ENCODE data around the gene CALN1.
A peak's percentile ranks its signal among the peaks of the same experiment; 100 is the strongest.

CALN1 gene

GRCh38 chr7:71777278-71777677 is 634.9 kb downstream of the CALN1 start:
- Histone ChIP-seq H3K4me3 (ENCODE audit: low read length) (no peak overlapping the region), H3K36me3 (ENCODE audit: insufficient read depth, low read length) (no peaks in the 10 kb centered on the region), H3K4me1 (ENCODE audit: insufficient read depth, low read length) (peaks cover 17% of the 10 kb centered on the region), H2AFZ (ENCODE audit: low read depth, low read length) (no peak overlapping the region), H3K9me3 (ENCODE audit: low read length) (no peaks in the 10 kb centered on the region), H3K27me3 (ENCODE audit: insufficient read depth, low read length) (no peaks in the 10 kb centered on the region)

DNA sequence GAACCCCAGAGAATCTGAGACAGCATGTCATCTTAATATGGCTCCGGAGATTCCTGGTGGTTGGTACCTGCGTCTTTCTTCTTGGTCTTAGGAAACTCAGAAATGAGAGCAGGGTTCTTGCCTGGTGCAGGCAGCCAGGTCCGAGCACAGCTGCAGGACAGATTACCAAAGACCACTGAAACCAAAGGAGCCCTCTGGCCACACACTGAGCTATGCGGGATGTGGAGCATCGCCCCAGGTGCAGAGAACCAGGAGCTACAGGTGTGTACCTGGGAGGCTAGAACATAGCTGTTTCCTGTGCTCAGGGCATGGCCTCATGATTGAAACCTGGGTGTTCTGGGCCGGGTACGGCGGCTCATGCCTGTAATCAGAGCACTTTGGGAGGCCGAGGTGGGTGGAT is 635.4 kb downstream of the CALN1 start:
- Histone ChIP-seq H3K4me3 (ENCODE audit: low read length) (no peak overlapping the region), H3K27me3 (ENCODE audit: insufficient read depth, low read length) (no peaks in the 10 kb centered on the region), H3K36me3 (ENCODE audit: insufficient read depth, low read length) (no peaks in the 10 kb centered on the region), H3K4me1 (ENCODE audit: insufficient read depth, low read length) (peaks cover 17% of the 10 kb centered on the region), H2AFZ (ENCODE audit: low read depth, low read length) (no peak overlapping the region), H3K9me3 (ENCODE audit: low read length) (no peaks in the 10 kb centered on the region)

DNA sequence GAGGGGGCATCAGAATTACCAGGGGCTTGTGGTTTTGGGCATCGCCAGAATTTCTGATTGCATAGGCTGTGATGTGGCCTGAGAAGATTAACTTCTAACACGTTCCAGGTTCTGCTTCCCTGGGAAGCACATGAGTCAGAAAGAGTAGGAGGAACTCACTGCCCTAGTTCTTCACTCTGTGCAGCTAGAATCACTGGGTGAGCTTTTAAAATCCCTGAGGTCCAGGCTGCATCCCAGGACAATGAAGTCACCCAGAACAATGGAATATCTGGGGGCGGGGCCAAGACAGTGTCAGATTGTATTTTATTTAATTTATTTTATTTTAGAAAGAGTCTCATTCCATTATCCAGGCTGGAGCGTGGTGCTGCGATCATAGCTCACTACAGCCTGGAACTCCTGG is 636.5 kb downstream of the CALN1 start:
- H2AFZ ChIP-seq (ENCODE audit: low read depth, low read length) = no peak overlapping the region
- no peak overlapping the region for H3K4me3 ChIP-seq (ENCODE audit: low read length)
- no peaks in the 10 kb centered on the region for H3K9me3 ChIP-seq (ENCODE audit: low read length)
- no peaks in the 10 kb centered on the region for H3K36me3 ChIP-seq (ENCODE audit: insufficient read depth, low read length)
- peaks cover 8% of the 10 kb centered on the region for H3K4me1 ChIP-seq (ENCODE audit: insufficient read depth, low read length)
- H3K27me3 ChIP-seq (ENCODE audit: insufficient read depth, low read length) = no peaks in the 10 kb centered on the region

DNA sequence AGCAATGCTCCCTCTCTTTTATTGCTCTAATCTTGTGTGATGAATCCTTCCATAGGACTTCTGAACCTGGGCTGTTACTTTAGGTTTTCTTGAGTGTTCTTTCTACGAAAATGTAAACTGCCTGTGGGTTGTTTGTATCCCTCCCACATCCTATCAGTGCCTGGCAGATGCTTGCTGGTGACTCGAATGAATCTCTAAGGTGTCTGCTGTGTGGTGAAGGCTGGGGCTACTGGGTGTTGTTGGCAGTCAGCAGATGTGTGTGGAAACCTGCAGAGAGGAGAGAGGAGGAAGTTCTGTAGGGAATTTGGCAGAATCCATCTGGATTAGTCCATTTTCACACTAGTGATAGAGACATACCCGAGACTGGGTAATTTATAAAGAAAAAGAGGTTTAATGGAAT is 639.4 kb downstream of the CALN1 start:
- no peak overlapping the region for H3K4me3 ChIP-seq (ENCODE audit: low read length)
- no peak overlapping the region for H2AFZ ChIP-seq (ENCODE audit: low read depth, low read length)
- H3K9me3 ChIP-seq (ENCODE audit: low read length) = no peaks in the 10 kb centered on the region

GRCh38 chr7:71770269-71770907 is 641.8 kb downstream of the CALN1 start:
- no peaks in the 10 kb centered on the region for H3K27me3 ChIP-seq (ENCODE audit: insufficient read depth, low read length)
- no peaks in the 10 kb centered on the region for H3K36me3 ChIP-seq (ENCODE audit: insufficient read depth, low read length)
- H3K4me3 ChIP-seq (ENCODE audit: low read length) = no peak overlapping the region
- no peaks in the 10 kb centered on the region for H3K4me1 ChIP-seq (ENCODE audit: insufficient read depth, low read length)
- no peaks in the 10 kb centered on the region for H3K9me3 ChIP-seq (ENCODE audit: low read length)
- H2AFZ ChIP-seq (ENCODE audit: low read depth, low read length) = no peak overlapping the region

More for the DNA sequence above, 639.4 kb downstream of the CALN1 start:
- H3K27me3 ChIP-seq (ENCODE audit: insufficient read depth, low read length) = no peaks in the 10 kb centered on the region
- no peaks in the 10 kb centered on the region for H3K36me3 ChIP-seq (ENCODE audit: insufficient read depth, low read length)
- no peaks in the 10 kb centered on the region for H3K4me1 ChIP-seq (ENCODE audit: insufficient read depth, low read length)

- H3K9me3 ChIP-seq (ENCODE audit: low read length) = no peaks in the 10 kb centered on the region
- no peak overlapping the region for H2AFZ ChIP-seq (ENCODE audit: low read depth, low read length)
- no peak overlapping the region for H3K4me3 ChIP-seq (ENCODE audit: low read length)
- no peaks in the 10 kb centered on the region for H3K4me1 ChIP-seq (ENCODE audit: insufficient read depth, low read length)
- no peaks in the 10 kb centered on the region for H3K27me3 ChIP-seq (ENCODE audit: insufficient read depth, low read length)
- H3K36me3 ChIP-seq (ENCODE audit: insufficient read depth, low read length) = no peaks in the 10 kb centered on the region
Measured at GRCh38 chr7:71769326-71769725, 642.8 kb downstream of the CALN1 start.

- Histone ChIP-seq H3K27me3 (ENCODE audit: insufficient read depth, low read length) (no peaks in the 10 kb centered on the region), H2AFZ (ENCODE audit: low read depth, low read length) (no peak overlapping the region), H3K9me3 (ENCODE audit: low read length) (no peaks in the 10 kb centered on the region), H3K4me1 (ENCODE audit: insufficient read depth, low read length) (no peaks in the 10 kb centered on the region), H3K4me3 (ENCODE audit: low read length) (no peak overlapping the region), H3K36me3 (ENCODE audit: insufficient read depth, low read length) (no peaks in the 10 kb centered on the region)
Measured at GRCh38 chr7:71768450-71768849, 643.7 kb downstream of the CALN1 start.

GRCh38 chr7:71766016-71766415 is 646.1 kb downstream of the CALN1 start:
- Histone ChIP-seq H3K36me3 (ENCODE audit: insufficient read depth, low read length) (no peaks in the 10 kb centered on the region), H3K4me3 (ENCODE audit: low read length) (no peak overlapping the region), H3K4me1 (ENCODE audit: insufficient read depth, low read length) (no peaks in the 10 kb centered on the region)

DNA sequence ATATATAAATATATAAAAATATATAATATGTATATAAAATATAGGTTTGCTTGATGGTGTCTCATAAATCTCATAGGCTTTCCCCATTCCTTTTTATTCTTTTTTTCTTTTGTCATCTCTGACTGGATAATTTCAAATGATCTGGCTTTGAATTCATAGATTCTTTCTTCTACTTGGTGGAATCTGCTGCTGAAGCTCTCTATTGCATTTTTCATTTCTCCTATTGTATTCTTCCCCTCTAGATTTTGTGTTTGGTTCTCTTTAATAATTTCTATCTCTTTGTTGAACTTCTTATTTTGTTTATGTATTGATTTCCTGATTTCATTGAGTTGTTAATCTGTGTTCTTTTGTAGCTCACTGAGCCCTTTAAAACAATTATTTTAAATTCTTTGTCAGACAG is 650.8 kb downstream of the CALN1 start:
- Histone ChIP-seq H3K9me3 (ENCODE audit: low read length) (peaks cover 3% of the 10 kb centered on the region), H2AFZ (ENCODE audit: low read depth, low read length) (no peak overlapping the region), H3K36me3 (ENCODE audit: insufficient read depth, low read length) (no peaks in the 10 kb centered on the region), H3K4me3 (ENCODE audit: low read length) (no peak overlapping the region), H3K4me1 (ENCODE audit: insufficient read depth, low read length) (no peaks in the 10 kb centered on the region), H3K27me3 (ENCODE audit: insufficient read depth, low read length) (no peaks in the 10 kb centered on the region)

More at GRCh38 chr7:71766016-71766415, 646.1 kb downstream of the CALN1 start:
- no peak overlapping the region for H2AFZ ChIP-seq (ENCODE audit: low read depth, low read length)
- H3K27me3 ChIP-seq (ENCODE audit: insufficient read depth, low read length) = no peaks in the 10 kb centered on the region
- peaks cover 3% of the 10 kb centered on the region for H3K9me3 ChIP-seq (ENCODE audit: low read length)

DNA sequence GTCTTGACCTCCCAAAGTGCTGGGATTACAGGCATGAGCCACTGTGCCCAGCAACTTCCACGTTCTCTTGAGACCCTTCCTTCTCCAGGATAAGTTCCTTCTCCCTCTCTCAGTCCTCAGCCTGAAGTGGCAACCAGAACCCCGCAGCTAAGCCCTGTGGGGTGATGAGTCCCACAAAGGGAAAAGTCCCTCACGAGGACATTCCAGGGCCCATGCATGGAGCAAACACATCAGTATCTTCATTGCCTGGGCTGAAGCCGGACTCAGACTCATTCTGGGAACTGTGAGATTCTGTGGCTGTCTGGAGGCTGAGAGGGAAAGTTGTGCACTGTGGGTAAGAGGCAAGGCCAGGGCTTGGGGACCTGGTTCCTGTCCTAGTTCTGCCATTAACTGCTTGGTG is 657.3 kb downstream of the CALN1 start:
- Histone ChIP-seq H2AFZ (ENCODE audit: low read depth, low read length) (no peak overlapping the region), H3K4me1 (ENCODE audit: insufficient read depth, low read length) (peaks cover 3% of the 10 kb centered on the region), H3K9me3 (ENCODE audit: low read length) (no peaks in the 10 kb centered on the region), H3K4me3 (ENCODE audit: low read length) (no peak overlapping the region), H3K27me3 (ENCODE audit: insufficient read depth, low read length) (no peaks in the 10 kb centered on the region), H3K36me3 (ENCODE audit: insufficient read depth, low read length) (no peaks in the 10 kb centered on the region)

GRCh38 chr7:71753956-71754664 is 658.0 kb downstream of the CALN1 start:
- Histone ChIP-seq H3K9me3 (ENCODE audit: low read length) (no peaks in the 10 kb centered on the region), H3K36me3 (ENCODE audit: insufficient read depth, low read length) (no peaks in the 10 kb centered on the region), H3K27me3 (ENCODE audit: insufficient read depth, low read length) (no peaks in the 10 kb centered on the region), H3K4me3 (ENCODE audit: low read length) (no peak overlapping the region), H3K4me1 (ENCODE audit: insufficient read depth, low read length) (peaks cover 3% of the 10 kb centered on the region), H2AFZ (ENCODE audit: low read depth, low read length) (peak overlapping the region; percentile 51)

- H3K4me1 ChIP-seq (ENCODE audit: insufficient read depth, low read length) = peaks cover 3% of the 10 kb centered on the region
- H3K4me3 ChIP-seq (ENCODE audit: low read length) = no peak overlapping the region
- H3K36me3 ChIP-seq (ENCODE audit: insufficient read depth, low read length) = no peaks in the 10 kb centered on the region
- H3K27me3 ChIP-seq (ENCODE audit: insufficient read depth, low read length) = no peaks in the 10 kb centered on the region
- H2AFZ ChIP-seq (ENCODE audit: low read depth, low read length) = no peak overlapping the region
- no peaks in the 10 kb centered on the region for H3K9me3 ChIP-seq (ENCODE audit: low read length)
Measured at GRCh38 chr7:71753236-71753635, 658.9 kb downstream of the CALN1 start.

GRCh38 chr7:71752171-71752935 is 659.8 kb downstream of the CALN1 start:
- peaks cover 3% of the 10 kb centered on the region for H3K4me1 ChIP-seq (ENCODE audit: insufficient read depth, low read length)
- no peak overlapping the region for H3K4me3 ChIP-seq (ENCODE audit: low read length)
- H3K9me3 ChIP-seq (ENCODE audit: low read length) = no peaks in the 10 kb centered on the region
- no peak overlapping the region for H2AFZ ChIP-seq (ENCODE audit: low read depth, low read length)
- H3K27me3 ChIP-seq (ENCODE audit: insufficient read depth, low read length) = no peaks in the 10 kb centered on the region
- H3K36me3 ChIP-seq (ENCODE audit: insufficient read depth, low read length) = no peaks in the 10 kb centered on the region

Measured in neuron (in vitro differentiated cells).